ENCODE measurements around the gene SLC4A11.

Gene SLC4A11

GRCh38 chr20:3209257-3209945, 29.6 kb downstream of the SLC4A11 start, which contains the start of gene ITPA:
ITPA (plus strand) TSS chr20:3209498; CDS start chr20:3209552, 54 bp downstream.
- in situ Hi-C loops (cut with MboI; ENCODE audit: low sequenced_read_pairs, unreplicated experiment), result no loop called here
- DNase-seq (ENCODE audit: low spot score), result peak; percentile 88
- TF ChIP-seq CTCF (IDR thresholded peaks at IDR 0.05; ENCODE audit: borderline replicate concordance, control extremely low read depth, extremely low read depth, insufficient read depth, missing control alignments), result no peak

- TF ChIP-seq CTCF (IDR thresholded peaks at IDR 0.05; ENCODE audit: borderline replicate concordance, control extremely low read depth, extremely low read depth, insufficient read depth, missing control alignments), result no peak
- DNase-seq (ENCODE audit: low spot score), result no peak
- in situ Hi-C loops (cut with MboI; ENCODE audit: low sequenced_read_pairs, unreplicated experiment), result no loop called here
These were observed 30.2 kb downstream of the SLC4A11 start for GRCh38 chr20:3208786-3209256.

- DNase-seq (ENCODE audit: low spot score), result peak; percentile 94
- in situ Hi-C loops (cut with MboI; ENCODE audit: low sequenced_read_pairs, unreplicated experiment), result no loop called here
- TF ChIP-seq CTCF (IDR thresholded peaks at IDR 0.05; ENCODE audit: borderline replicate concordance, control extremely low read depth, extremely low read depth, insufficient read depth, missing control alignments), result no peak
These were observed 34.7 kb downstream of the SLC4A11 start, which contains the start of gene DDRGK1 for GRCh38 chr20:3204124-3204794. DDRGK1 (minus strand) TSS chr20:3204682; CDS start chr20:3204627, 55 bp downstream.

GRCh38 chr20:3203315-3204123, 35.5 kb downstream of the SLC4A11 start:
- TF ChIP-seq CTCF (IDR thresholded peaks at IDR 0.05; ENCODE audit: borderline replicate concordance, control extremely low read depth, extremely low read depth, insufficient read depth, missing control alignments), result no peak
- in situ Hi-C loops (cut with MboI; ENCODE audit: low sequenced_read_pairs, unreplicated experiment), result no loop called here
- peak; percentile 70 for DNase-seq (ENCODE audit: low spot score)

GRCh38 chr20:3202965-3203314, 36.0 kb downstream of the SLC4A11 start:
- no peak for TF ChIP-seq CTCF (IDR thresholded peaks at IDR 0.05; ENCODE audit: borderline replicate concordance, control extremely low read depth, extremely low read depth, insufficient read depth, missing control alignments)
- no peak for DNase-seq (ENCODE audit: low spot score)
- in situ Hi-C loops (cut with MboI; ENCODE audit: low sequenced_read_pairs, unreplicated experiment), result no loop called here
